Lung (tissue), 12 donors: ENCODE data around the gene GEMIN2. TPM values are rescaled to one million over a fixed set of nuclear protein-coding genes. Genes with fewer than 3 reads are reported as not detected.
A peak's percentile ranks its signal among the peaks of the same experiment; 100 is the strongest.

ENCODE experiments used
- ATAC-seq: fragments of 200-7000 bp; cut with Tn5 transposase; one replicate; pipeline ENCODE4 v1.9.1; 2020; ENCODE audit warnings: moderate number of reproducible peaks; ENCODE audit not compliant: insufficient read depth, low FRiP score
- DNase-seq, 3 donors: peaks; one replicate each; pipeline ENCODE4 v3.0.0-alpha.2; 2013 to 2017
- H3K27ac ChIP-seq, 2 donors: one replicate each; pipeline ENCODE4 v1.5.1; 2013; ENCODE audit warnings: mild to moderate bottlenecking in 2 of 2, moderate library complexity in 2 of 2, control low read depth in 1 of 2, inconsistent platforms in 1 of 2, low read depth in 1 of 2, low read length in 1 of 2
- H3K27me3 ChIP-seq, 3 donors: one replicate each; pipeline ENCODE4 v1.5.1; 2013; ENCODE audit warnings: low read length in 2 of 3; ENCODE audit not compliant: control insufficient read depth in 3 of 3, insufficient read depth in 3 of 3
- H3K36me3 ChIP-seq, 4 donors: one replicate each; pipeline ENCODE4 v1.5.1; 2013; ENCODE audit warnings: low read length in 4 of 4, mild to moderate bottlenecking in 1 of 4, moderate library complexity in 1 of 4; ENCODE audit not compliant: control insufficient read depth in 4 of 4, insufficient read depth in 4 of 4
- H3K4me1 ChIP-seq, 5 donors: one replicate each; pipeline ENCODE4 v1.5.1; 2013; ENCODE audit warnings: low read length in 5 of 5, mild to moderate bottlenecking in 2 of 5, moderate library complexity in 1 of 5; ENCODE audit not compliant: control insufficient read depth in 5 of 5, insufficient read depth in 5 of 5
- H3K4me3 ChIP-seq: one replicate; pipeline ENCODE4 v1.5.1; 2013; ENCODE audit warnings: mild to moderate bottlenecking, control low read depth, moderate library complexity
- H3K9ac ChIP-seq, 2 donors: one replicate each; pipeline ENCODE4 v1.5.1; 2013; ENCODE audit warnings: low read length in 2 of 2, control low read depth in 1 of 2; ENCODE audit not compliant: insufficient read depth in 1 of 2
- H3K9me3 ChIP-seq, 4 donors: one replicate each; pipeline ENCODE4 v1.5.1; 2013; ENCODE audit warnings: low read length in 3 of 4, mild to moderate bottlenecking in 1 of 4, moderate library complexity in 1 of 4; ENCODE audit not compliant: control insufficient read depth in 4 of 4, insufficient read depth in 3 of 4
- WGBS, 2 donors: extraction: QIAGEN DNeasy Blood & Tissue Kit; methylation state at CpG; one replicate each; pipeline ENCODE4 v1.1.7; 2013; 5-methylcytosine and 5-hydroxymethylcytosine counted together
- polyA plus RNA-seq, 2 donors: library from polyadenylated mRNA; stranded (reverse); fragments of 200-250 nt; gene quantifications; one replicate each; pipeline ENCODE4 v1.2.1, GENCODE V29; 2013
- total RNA-seq, 2 donors: library from RNA; depleted of rRNA in 1 of 2; stranded (reverse); fragments of >200 nt in 1 of 2; gene quantifications; one replicate each; pipeline ENCODE4 v1.2.1, GENCODE V29; 2014 to 2021
- TF ChIP-seq, protein P1 (sequence below): IDR thresholded peaks from 2 replicates; pipeline ENCODE4 v1.5.1; 2012; ENCODE audit warnings: mild to moderate bottlenecking; ENCODE audit errors: control extremely low read depth, extremely low read depth
- donor health status: control.
- donor health status: control.
- donor health status: Bipolar disorder and iron deficiency.
- donor health status: healthy.
- donor health status: DM: yes; HTN: yes; CAD: no.

GEMIN2 gene
- total and polyA plus RNA-seq, 4 donors: 7.3 to 19.8 (median 9.8) TPM

DNA sequence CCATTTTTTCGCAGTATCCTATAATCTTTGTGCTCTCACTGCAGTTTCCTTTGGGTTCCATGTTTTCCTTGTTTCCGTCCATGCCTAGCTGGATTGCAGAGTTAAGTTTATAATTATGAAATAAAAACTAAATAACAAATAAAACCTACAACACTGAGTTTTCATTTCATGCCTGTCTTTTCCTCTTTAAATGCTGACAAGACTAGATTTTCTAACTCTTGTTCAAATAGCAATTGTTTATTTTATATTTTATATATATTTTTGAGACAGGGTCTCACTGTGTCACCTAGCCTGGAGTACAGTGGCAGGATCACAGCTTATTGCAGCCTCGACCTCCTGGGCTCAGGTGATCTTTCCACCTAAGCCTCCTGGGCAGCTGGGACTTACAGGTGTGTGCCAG, 5.3 kb upstream of the GEMIN2 start:
- no peaks in the 10 kb centered on the region for H3K9me3 ChIP-seq
- peaks cover 0 to 8% (median 3%) of the 10 kb centered on the region in 5 donors for H3K4me1 ChIP-seq
- no peak overlapping the region for H3K27ac ChIP-seq
- 90 to 92% methylated on average over 3 of the region's 3 CpGs for WGBS, 2 donors
- no peaks in the 10 kb centered on the region for H3K27me3 ChIP-seq
- DNase-seq (no peak), ATAC-seq (no peak)
- H3K4me3 ChIP-seq: no peak overlapping the region
- no peak overlapping the region for H3K9ac ChIP-seq
- H3K36me3 ChIP-seq: no peaks in the 10 kb centered on the region
- TF ChIP-seq, protein P1, sequence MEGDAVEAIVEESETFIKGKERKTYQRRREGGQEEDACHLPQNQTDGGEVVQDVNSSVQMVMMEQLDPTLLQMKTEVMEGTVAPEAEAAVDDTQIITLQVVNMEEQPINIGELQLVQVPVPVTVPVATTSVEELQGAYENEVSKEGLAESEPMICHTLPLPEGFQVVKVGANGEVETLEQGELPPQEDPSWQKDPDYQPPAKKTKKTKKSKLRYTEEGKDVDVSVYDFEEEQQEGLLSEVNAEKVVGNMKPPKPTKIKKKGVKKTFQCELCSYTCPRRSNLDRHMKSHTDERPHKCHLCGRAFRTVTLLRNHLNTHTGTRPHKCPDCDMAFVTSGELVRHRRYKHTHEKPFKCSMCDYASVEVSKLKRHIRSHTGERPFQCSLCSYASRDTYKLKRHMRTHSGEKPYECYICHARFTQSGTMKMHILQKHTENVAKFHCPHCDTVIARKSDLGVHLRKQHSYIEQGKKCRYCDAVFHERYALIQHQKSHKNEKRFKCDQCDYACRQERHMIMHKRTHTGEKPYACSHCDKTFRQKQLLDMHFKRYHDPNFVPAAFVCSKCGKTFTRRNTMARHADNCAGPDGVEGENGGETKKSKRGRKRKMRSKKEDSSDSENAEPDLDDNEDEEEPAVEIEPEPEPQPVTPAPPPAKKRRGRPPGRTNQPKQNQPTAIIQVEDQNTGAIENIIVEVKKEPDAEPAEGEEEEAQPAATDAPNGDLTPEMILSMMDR: no peak

GRCh38 chr14:39109893-39110715, 4.0 kb upstream of the GEMIN2 start:
- H3K27ac ChIP-seq: no peak overlapping the region
- H3K27me3 ChIP-seq: no peaks in the 10 kb centered on the region
- TF ChIP-seq, protein P1: no peak
- DNase-seq: no peak
- no peak for ATAC-seq
- peaks cover 0 to 6% (median 4%) of the 10 kb centered on the region in 5 donors for H3K4me1 ChIP-seq
- no peak overlapping the region for H3K9ac ChIP-seq
- H3K36me3 ChIP-seq: no peaks in the 10 kb centered on the region
- no peak overlapping the region for H3K4me3 ChIP-seq
- H3K9me3 ChIP-seq: no peaks in the 10 kb centered on the region
- WGBS, 2 donors: 88 to 95% methylated on average over 12 of the region's 12 CpGs

- Histone ChIP-seq H3K27ac (peak overlapping the region; percentile 81 to 84), H3K4me3 (no peak overlapping the region), H3K4me1 (peaks cover 1 to 7% (median 5%) of the 10 kb centered on the region in 5 donors), H3K36me3 (peaks cover 1 to 3% (median 1%) of the 10 kb centered on the region in 4 donors), H3K27me3 (no peaks in the 10 kb centered on the region), H3K9me3 (no peaks in the 10 kb centered on the region), H3K9ac (peak overlapping the region in 1 of 2 donors; percentile 78)
- ATAC-seq (no peak), DNase-seq (no peak)
- WGBS, 2 donors: 69 to 78% methylated on average over 3 of the region's 3 CpGs
- TF ChIP-seq, protein P1: no peak
These were observed 444 bp upstream of the GEMIN2 start for GRCh38 chr14:39113685-39114072.
